ENCODE data around the gene JAML. TPM values are rescaled to one million over a fixed set of nuclear protein-coding genes. Genes with fewer than 3 reads are reported as not detected.

JAML gene
- total and polyA plus RNA-seq, 12 donors: 0.50 to 19.5 (median 2.1) TPM

DNA sequence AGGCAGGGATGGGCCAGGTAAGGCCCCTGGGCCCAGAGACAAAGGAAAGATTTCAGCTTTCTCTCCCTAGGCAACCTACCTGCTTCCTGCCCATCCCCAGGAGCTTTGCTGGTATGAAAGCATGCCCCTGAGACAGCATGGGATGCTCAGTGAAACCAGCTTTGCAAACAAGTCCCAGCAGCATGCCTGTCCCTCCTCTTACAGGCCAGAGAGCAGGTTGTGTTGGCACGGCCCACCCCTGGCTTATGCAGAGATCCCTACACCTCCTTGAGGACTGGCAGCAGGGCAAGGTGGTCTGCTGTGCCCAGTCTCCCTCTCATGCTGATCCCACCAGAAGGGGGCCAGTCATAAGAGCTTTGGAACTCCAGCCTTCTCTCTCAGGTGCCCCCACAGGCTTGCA is 75.3 kb downstream of the JAML start:
- Histone ChIP-seq H3K36me3 (no peaks in the 10 kb centered on the region), H3K4me3 (peak overlapping the region in 1 of 10 donors; percentile 12), H3K4me1 (peaks cover 0 to 62% (median 33%) of the 10 kb centered on the region in 9 donors), H3K9me3 (no peaks in the 10 kb centered on the region), H3K27ac (peak overlapping the region in 7 of 10 donors; percentile 5 to 84 (median 56)), H3K27me3 (peaks cover 0 to 60% (median 26%) of the 10 kb centered on the region in 7 donors)
- intact Hi-C loops (cut with DNase I): loop anchor here in 6 of 10 donors (5.0 to 10.0 kb wide), 6 partner anchors 33 to 338 kb away; partner anchors contain the start of gene UBE4A (in 2 of the 6)
- ATAC-seq (no peak), DNase-seq (no peak)
- 85 to 88% methylated on average over 1 of the region's 1 CpG for WGBS, 2 donors
- TF ChIP-seq, protein P1, sequence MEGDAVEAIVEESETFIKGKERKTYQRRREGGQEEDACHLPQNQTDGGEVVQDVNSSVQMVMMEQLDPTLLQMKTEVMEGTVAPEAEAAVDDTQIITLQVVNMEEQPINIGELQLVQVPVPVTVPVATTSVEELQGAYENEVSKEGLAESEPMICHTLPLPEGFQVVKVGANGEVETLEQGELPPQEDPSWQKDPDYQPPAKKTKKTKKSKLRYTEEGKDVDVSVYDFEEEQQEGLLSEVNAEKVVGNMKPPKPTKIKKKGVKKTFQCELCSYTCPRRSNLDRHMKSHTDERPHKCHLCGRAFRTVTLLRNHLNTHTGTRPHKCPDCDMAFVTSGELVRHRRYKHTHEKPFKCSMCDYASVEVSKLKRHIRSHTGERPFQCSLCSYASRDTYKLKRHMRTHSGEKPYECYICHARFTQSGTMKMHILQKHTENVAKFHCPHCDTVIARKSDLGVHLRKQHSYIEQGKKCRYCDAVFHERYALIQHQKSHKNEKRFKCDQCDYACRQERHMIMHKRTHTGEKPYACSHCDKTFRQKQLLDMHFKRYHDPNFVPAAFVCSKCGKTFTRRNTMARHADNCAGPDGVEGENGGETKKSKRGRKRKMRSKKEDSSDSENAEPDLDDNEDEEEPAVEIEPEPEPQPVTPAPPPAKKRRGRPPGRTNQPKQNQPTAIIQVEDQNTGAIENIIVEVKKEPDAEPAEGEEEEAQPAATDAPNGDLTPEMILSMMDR (IDR thresholded peaks at IDR 0.05): no peak

DNA sequence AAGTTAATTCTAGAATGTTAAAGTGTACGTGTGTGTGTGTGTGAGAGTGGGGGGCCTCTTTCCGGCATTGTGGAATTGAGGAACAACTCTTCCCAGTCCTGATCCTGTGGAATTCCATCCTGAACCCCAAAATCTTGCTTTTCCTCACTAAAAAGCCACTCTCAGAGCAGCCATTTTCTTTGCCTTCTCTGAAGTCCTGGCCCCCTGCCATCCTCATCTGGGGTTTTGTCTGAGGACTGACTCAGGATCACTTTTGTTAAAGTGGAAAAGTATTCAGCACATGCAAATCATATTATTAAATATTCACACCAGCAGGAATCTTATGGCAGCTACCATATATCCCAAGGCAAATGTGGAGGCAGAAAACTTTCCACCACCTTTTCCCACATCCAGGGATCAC is 76.0 kb downstream of the JAML start:
- no peaks in the 10 kb centered on the region for H3K9me3 ChIP-seq
- peaks cover 0 to 68% (median 34%) of the 10 kb centered on the region in 9 donors for H3K4me1 ChIP-seq
- no peak for ATAC-seq
- peak overlapping the region in 6 of 10 donors; percentile 40 to 84 (median 80) for H3K27ac ChIP-seq
- WGBS, 2 donors: 72 to 74% methylated on average over 2 of the region's 2 CpGs
- DNase-seq: no peak
- H3K4me3 ChIP-seq: no peak overlapping the region
- intact Hi-C loops (cut with DNase I): loop anchor here in 6 of 10 donors (5.0 to 10.0 kb wide), 6 partner anchors 33 to 338 kb away; partner anchors contain the start of gene UBE4A (in 2 of the 6)
- TF ChIP-seq, protein P1 (IDR thresholded peaks at IDR 0.05): no peak
- H3K27me3 ChIP-seq: peaks cover 0 to 60% (median 20%) of the 10 kb centered on the region in 7 donors
- H3K36me3 ChIP-seq: no peaks in the 10 kb centered on the region

DNA sequence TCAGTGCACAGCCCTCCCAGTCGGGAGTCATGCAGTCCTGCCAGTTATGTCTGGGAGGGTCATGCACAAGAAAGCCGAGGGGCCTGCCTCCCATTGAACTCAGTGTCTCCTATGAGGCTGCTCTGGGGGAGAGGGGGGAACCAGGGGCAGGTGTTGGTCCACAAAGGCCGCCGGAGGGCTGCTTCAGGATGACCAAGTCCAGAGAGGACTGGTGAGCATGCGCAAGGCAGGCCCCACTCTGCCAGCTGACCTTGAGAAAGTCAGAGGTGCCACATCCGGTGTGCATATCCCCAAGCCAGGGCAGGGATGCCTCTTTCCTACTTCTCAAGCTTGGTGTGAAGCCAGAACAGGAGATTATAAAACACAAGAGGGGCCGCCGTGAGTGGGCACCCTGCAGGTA is 76.6 kb downstream of the JAML start:
- H3K4me1 ChIP-seq: peaks cover 0 to 68% (median 32%) of the 10 kb centered on the region in 9 donors
- H3K27me3 ChIP-seq: peaks cover 0 to 54% (median 14%) of the 10 kb centered on the region in 7 donors
- H3K4me3 ChIP-seq: peak overlapping the region in 2 of 10 donors; percentile 11 to 17
- intact Hi-C loops (cut with DNase I): loop anchor here in 6 of 10 donors (5.0 to 10.0 kb wide), 6 partner anchors 34 to 339 kb away; partner anchors contain the start of gene UBE4A (in 2 of the 6)
- no peaks in the 10 kb centered on the region for H3K9me3 ChIP-seq
- H3K27ac ChIP-seq: peak overlapping the region in 7 of 10 donors; percentile 40 to 84 (median 80)
- TF ChIP-seq, protein P1 (IDR thresholded peaks at IDR 0.05): no peak
- 74 to 83% methylated on average over 8 of the region's 8 CpGs for WGBS, 2 donors
- DNase-seq: no peak
- H3K36me3 ChIP-seq: no peaks in the 10 kb centered on the region
- ATAC-seq: no peak

DNA sequence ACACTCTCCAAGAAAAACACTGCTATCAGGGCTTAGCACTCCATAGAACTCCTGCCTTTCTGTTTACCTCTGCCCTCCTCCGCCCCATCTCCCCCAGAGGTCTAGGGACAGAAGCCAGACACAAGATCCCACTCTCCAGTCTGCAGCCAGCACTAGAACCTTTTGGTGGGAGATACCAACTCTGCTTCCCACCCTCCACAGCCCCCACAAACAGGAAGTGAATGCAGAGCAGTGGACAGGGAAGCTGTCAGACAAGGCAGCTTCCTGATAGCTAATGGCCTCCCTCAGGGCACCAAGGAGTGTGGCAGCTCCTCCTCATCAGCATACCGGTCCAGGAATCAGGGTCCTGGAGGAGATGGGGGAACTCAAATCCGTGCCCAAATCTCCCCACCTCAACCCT is 77.3 kb downstream of the JAML start:
- DNase-seq: no peak
- H3K27ac ChIP-seq: peak overlapping the region in 6 of 10 donors; percentile 40 to 84 (median 80)
- H3K4me3 ChIP-seq: no peak overlapping the region
- TF ChIP-seq, protein P1 (IDR thresholded peaks at IDR 0.05): no peak
- H3K4me1 ChIP-seq: peaks cover 0 to 64% (median 32%) of the 10 kb centered on the region in 9 donors
- no peaks in the 10 kb centered on the region for H3K9me3 ChIP-seq
- H3K27me3 ChIP-seq: peaks cover 0 to 47% (median 10%) of the 10 kb centered on the region in 7 donors
- intact Hi-C loops (cut with DNase I): loop anchor here in 7 of 10 donors (2.0 to 10.0 kb wide), 7 partner anchors 23 to 340 kb away; partner anchors contain the start of gene UBE4A (in 2 of the 7)
- 61 to 62% methylated on average over 3 of the region's 3 CpGs for WGBS, 2 donors
- H3K36me3 ChIP-seq: peaks cover 0 to 1% (median 0%) of the 10 kb centered on the region in 9 donors
- ATAC-seq: no peak
